ENCODE measurements around the gene ACO2.
"Not testable (repeated sequence)": the region's sequence is repeated elsewhere in the genome, so short reads cannot be mapped to it uniquely, and the experiment has no call there.

Gene ACO2

DNA sequence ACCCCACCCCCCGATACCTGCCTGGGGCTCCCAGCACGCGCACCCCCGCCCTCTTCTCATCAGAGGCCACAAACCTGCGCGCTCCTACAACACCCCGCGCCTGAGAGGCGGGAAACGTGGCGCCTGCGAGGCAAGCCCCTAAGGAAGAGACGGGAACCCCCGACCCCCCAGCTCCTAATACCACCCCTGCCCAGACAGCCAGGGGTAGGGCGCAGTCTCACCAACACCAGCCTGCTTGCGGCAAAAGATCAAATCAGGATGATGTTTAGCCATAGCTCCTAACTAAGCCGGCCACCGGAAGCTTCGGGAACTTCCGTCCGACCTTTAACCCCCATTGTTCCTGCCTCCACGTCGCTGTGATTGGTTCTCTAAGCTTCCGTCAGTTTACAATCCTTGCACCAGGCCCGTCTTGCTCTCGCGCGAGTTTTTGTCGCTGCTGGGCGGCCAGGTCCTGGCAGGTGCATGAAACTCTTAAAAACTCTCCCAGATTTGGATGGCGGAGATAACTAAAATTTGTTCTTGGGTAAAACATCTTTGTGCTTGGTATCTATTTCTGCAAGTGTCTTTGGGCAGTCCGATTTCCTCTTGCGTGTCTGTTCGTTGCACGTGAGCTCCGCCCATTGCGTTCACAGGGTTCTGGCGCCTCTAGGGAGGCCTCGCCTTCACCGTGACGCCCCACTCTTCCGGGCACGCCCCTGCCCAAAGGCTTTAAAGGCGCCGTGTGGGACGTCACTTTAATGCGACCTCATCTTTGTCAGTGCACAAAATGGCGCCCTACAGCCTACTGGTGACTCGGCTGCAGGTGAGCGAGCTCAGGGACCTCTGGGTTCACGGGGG lies at the start of gene ACO2, which contains the start of gene PHF5A:
Gene ACO2 (plus strand): TSS at position 737 of the 837 bp plus-strand sequence. CDS start 30 bp downstream, at position 767.
Gene PHF5A (minus strand): TSS at position 312 of the 837 bp plus-strand sequence. CDS start 39 bp downstream, at position 273.
- H3K4me3 Mint-ChIP-seq, result peak within 1 kb of the TSS; percentile 87
- H3K36me3 Mint-ChIP-seq, result peaks cover 47% of the 10 kb centered on the region
- peak within 1 kb of the TSS; percentile 100 for H3K27ac Mint-ChIP-seq
- H3K27me3 Mint-ChIP-seq, result no peaks in the 10 kb centered on the region
- peak; percentile 98 for ATAC-seq
- H3K9me3 Mint-ChIP-seq, result no peaks in the 10 kb centered on the region
- peaks cover 58% of the 10 kb centered on the region for H3K4me1 Mint-ChIP-seq

DNA sequence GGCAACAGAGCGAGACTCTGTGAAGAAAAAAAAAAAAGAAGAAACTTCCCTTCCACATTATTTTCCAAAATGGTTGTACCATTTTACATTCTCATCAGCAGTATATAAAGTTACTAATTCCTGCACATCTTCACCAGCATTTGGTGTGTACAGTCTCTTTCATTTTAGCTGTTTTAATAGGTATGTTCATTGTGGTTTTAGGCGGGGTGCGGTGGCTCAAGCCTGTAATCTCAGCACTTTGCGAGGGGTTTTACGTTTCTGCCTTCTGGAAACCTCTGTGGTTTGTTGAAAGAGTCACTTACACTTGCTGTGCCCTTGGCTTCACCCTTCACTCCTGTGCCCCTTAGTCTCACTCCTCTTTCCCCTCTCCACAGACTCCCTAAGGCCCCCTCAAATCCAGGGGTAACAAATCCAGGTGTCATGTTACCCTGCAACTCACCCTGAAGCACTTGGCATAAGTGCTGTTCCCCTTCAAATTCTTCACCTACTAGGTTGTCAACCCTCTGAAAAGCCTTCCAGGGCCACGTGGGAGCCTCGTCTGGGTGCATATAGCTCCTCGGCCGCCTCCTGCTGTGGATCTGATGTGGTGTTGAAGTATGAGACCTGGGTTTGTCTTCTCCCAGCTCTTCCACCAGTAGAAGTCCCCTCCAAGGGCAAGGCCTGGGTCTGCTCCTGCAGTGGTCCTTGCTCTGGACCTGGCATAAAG lies 43.1 kb upstream of the ACO2 start:
- peaks cover 43% of the 10 kb centered on the region for H3K4me1 Mint-ChIP-seq
- peak overlapping the region; percentile 79 for H3K27ac Mint-ChIP-seq
- no peaks in the 10 kb centered on the region for H3K9me3 Mint-ChIP-seq
- H3K27me3 Mint-ChIP-seq, result no peaks in the 10 kb centered on the region
- ATAC-seq, result peak; percentile 73
- H3K4me3 Mint-ChIP-seq, result peak overlapping the region; percentile 27
- H3K36me3 Mint-ChIP-seq, result peaks cover 37% of the 10 kb centered on the region

DNA sequence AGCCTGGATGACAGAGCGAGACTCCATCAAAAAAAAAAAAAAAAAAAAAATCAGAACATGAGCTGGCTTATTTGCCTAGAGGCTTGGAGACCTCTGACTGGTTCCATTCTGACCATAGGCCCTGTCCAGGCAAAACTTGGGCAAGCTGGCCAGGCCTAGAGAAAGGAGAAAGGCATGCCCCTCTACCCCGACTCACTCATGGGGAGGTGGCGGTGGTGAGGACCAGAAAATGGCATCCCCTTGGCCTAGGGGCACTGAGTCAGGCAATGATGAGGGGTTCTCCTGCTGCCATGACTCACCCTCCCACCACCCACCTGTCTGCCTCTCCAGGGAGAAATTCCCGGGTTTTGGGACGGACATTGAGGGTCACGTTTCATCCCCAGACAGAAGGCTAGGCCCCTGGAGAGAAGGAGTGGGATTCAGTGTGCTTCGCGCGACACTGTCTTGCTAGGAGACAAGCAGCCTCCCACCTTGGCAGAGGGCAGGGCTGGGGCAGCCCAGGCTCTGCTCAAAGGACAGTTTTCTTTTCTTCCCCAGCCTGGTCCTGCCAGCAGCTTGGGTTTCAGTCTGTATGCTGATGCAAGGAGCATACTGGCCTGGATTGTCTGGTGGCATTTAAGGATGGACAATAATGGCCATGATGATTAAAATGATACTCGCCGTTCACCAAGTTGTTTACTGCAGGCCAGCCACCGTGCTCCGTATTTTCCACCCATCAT lies 39.5 kb upstream of the ACO2 start:
- peaks cover 38% of the 10 kb centered on the region for H3K36me3 Mint-ChIP-seq
- no peak for ATAC-seq

GRCh38 chr22:41429951-41430332 lies 39.0 kb upstream of the ACO2 start:
- no peak overlapping the region for H3K4me3 Mint-ChIP-seq
- no peak overlapping the region for H3K27ac Mint-ChIP-seq
- H3K27me3 Mint-ChIP-seq, result no peaks in the 10 kb centered on the region
- no peak for ATAC-seq
- H3K4me1 Mint-ChIP-seq, result peaks cover 45% of the 10 kb centered on the region
- H3K36me3 Mint-ChIP-seq, result peaks cover 38% of the 10 kb centered on the region
- no peaks in the 10 kb centered on the region for H3K9me3 Mint-ChIP-seq

More for the DNA sequence above, 39.5 kb upstream of the ACO2 start:
- Mint-ChIP-seq H3K27ac (no peak overlapping the region), H3K4me3 (no peak overlapping the region), H3K4me1 (peaks cover 39% of the 10 kb centered on the region), H3K27me3 (no peaks in the 10 kb centered on the region), H3K9me3 (no peaks in the 10 kb centered on the region)

- Mint-ChIP-seq H3K27me3 (no peaks in the 10 kb centered on the region), H3K4me3 (no peak overlapping the region), H3K4me1 (peaks cover 47% of the 10 kb centered on the region), H3K36me3 (peaks cover 43% of the 10 kb centered on the region), H3K9me3 (no peaks in the 10 kb centered on the region), H3K27ac (peak overlapping the region; percentile 33)
- no peak for ATAC-seq
Measured at GRCh38 chr22:41431656-41432055, 37.3 kb upstream of the ACO2 start.

GRCh38 chr22:41433480-41433879 lies 35.4 kb upstream of the ACO2 start:
- Mint-ChIP-seq H3K36me3 (peaks cover 44% of the 10 kb centered on the region), H3K4me1 (peaks cover 50% of the 10 kb centered on the region)
- not testable (repeated sequence) for H3K9me3 Mint-ChIP-seq, H3K4me3 Mint-ChIP-seq, ATAC-seq, H3K27ac Mint-ChIP-seq, H3K27me3 Mint-ChIP-seq

DNA sequence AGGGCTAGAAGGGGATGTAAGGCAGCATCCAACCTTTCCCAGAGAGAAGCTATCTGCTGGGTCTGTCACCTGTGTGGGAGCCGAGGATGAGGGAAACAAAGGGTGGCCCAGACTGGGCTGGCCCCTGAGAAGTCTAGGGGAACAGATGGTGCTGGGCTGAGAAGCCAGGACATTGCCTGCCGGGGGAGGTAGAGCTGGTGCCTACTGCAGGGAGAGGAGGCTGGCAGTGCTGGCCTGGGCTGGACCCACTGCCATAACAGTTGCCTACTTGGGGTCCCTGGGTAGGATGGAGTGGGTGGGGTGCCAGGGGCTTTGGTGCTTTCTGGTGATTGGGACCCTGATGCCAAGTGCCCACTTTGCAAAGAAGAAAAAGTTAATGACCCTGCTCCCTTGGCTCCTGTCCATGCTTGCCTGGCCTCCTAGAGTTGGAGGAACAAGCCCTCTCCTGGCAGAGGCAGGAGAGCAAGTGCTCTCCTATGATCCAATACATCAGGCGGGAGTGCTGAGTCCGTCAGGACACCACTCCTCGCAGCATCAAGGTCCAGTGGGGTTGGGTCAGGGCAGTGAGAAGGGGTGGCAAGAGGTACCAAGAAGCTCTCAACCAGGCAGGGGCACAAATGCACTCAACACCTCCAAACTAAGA lies 34.4 kb upstream of the ACO2 start:
- ATAC-seq, H3K4me3 Mint-ChIP-seq, H3K27me3 Mint-ChIP-seq, H3K9me3 Mint-ChIP-seq: not testable (repeated sequence)
- Mint-ChIP-seq H3K4me1 (peaks cover 60% of the 10 kb centered on the region), H3K27ac (peak overlapping the region; percentile 58), H3K36me3 (peaks cover 44% of the 10 kb centered on the region)

- peak overlapping the region; percentile 58 for H3K27ac Mint-ChIP-seq
- H3K9me3 Mint-ChIP-seq, result no peaks in the 10 kb centered on the region
- peaks cover 68% of the 10 kb centered on the region for H3K4me1 Mint-ChIP-seq
- ATAC-seq, result no peak
- no peaks in the 10 kb centered on the region for H3K27me3 Mint-ChIP-seq
- H3K36me3 Mint-ChIP-seq, result peaks cover 35% of the 10 kb centered on the region
- no peak overlapping the region for H3K4me3 Mint-ChIP-seq
Measured at GRCh38 chr22:41435560-41435959, 33.4 kb upstream of the ACO2 start.

DNA sequence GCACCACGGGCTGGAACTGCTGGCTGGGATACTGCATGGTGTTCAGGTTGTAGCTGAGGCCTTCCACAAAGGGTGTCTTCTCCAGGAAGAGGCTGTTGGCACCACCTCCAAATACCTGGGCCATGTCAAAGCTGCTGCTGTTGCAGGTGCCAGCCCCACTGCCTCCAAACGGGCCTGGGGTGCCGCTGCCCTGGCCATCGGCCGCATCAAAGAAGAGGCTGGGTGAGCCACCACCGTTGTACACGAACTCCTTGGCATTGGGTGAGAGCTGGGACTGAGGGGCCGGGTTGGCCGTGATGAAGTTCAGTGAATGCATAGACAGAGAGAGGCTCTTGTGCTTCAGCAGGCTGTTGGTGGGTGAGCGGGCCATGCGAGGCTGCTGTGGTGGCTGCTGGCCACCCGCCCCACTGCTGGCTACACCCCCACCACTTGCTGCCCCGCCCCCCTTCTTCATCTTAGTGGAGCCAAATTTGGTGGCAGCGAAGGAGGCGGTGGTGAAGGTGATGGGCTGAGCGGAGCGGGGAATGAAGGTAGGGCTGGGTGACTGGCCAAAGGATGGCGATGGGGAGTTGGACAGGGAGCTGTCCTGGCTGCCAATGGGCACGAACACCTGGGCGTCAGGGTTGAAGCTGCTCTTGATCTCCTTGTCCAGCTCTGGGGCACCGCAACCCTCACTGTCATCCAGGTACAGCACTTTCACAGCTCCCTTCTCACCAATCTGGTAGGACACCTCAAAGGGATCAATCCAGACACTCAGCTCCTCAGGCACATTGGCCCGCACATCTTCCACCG lies 32.4 kb upstream of the ACO2 start:
- ATAC-seq, result no peak
- Mint-ChIP-seq H3K9me3 (no peaks in the 10 kb centered on the region), H3K4me3 (no peak overlapping the region), H3K36me3 (peaks cover 25% of the 10 kb centered on the region), H3K27ac (peak overlapping the region; percentile 58), H3K4me1 (peaks cover 61% of the 10 kb centered on the region), H3K27me3 (no peaks in the 10 kb centered on the region)

DNA sequence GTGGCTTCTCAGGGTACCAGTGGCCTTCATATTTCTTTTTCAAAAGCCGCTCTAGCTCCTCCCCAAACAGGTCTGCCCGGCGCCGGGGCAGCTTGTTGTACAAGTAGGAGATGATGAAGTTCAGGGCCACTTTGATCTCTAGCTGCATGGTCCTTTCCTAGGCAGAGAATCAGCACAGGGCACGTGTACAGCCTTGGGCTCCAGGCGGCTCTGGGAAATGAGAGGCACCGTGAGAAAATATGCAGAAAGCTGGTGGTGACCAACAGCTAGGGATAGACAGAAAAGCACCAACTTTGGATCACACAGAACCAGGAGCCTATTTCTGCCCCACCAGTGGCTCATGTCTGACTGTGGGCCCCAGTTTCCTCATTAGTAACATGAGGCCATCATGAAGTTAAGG lies 31.7 kb upstream of the ACO2 start:
- Mint-ChIP-seq H3K27ac (no peak overlapping the region), H3K9me3 (no peaks in the 10 kb centered on the region), H3K27me3 (no peaks in the 10 kb centered on the region), H3K4me1 (peaks cover 64% of the 10 kb centered on the region), H3K36me3 (peaks cover 22% of the 10 kb centered on the region), H3K4me3 (no peak overlapping the region)
- ATAC-seq, result no peak

DNA sequence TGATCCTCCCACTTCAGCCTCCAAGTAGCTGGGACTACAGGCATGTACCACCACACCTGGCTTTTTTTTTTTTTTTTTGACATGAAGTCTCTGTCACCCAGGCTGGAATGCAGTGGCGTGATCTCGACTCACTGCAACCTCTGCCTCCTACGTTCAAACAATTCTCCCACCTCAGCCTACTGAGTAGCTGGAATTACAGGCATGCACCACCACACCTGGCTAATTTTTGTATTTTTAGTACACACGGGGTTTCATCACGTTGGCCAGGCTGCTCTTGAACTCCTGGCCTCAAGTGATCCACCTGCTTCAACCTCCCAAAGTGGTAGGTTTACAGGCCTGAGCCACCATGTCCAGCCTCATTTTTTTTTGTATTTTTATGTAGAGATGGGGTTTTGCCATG lies 28.4 kb upstream of the ACO2 start:
- H3K4me3 Mint-ChIP-seq, ATAC-seq, H3K9me3 Mint-ChIP-seq, H3K27me3 Mint-ChIP-seq: not testable (repeated sequence)
- Mint-ChIP-seq H3K36me3 (peaks cover 33% of the 10 kb centered on the region), H3K4me1 (peaks cover 69% of the 10 kb centered on the region), H3K27ac (peak overlapping the region; percentile 76)

DNA sequence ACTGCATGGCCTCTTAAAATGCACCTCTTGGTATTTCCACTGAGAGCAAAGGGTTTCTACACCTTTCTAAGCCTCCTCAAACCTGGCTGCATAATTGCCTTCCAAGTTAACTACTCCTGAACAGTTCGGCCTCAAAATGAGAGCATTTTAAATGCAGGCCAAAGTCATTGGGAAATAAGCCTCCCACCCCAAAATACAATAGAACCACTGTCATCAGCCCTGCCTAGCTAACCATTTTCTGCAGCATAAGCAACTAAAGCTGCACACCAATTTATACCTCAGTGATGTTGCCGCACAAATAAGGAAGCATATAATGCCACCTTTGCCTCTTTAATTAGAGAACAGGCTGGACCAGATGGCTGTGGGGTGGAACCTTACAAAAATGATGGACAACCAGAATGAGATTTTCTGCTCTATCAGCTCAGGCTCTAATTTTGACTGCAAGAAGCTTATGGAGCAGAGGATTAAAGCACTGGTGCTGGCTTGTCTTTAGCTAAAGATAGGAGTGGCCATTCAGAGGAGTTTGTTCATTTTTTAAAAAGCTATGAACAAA lies 26.6 kb upstream of the ACO2 start:
- H3K27me3 Mint-ChIP-seq, result no peaks in the 10 kb centered on the region
- H3K4me1 Mint-ChIP-seq, result peaks cover 53% of the 10 kb centered on the region
- no peak overlapping the region for H3K27ac Mint-ChIP-seq
- ATAC-seq, result no peak
- no peaks in the 10 kb centered on the region for H3K9me3 Mint-ChIP-seq
- no peak overlapping the region for H3K4me3 Mint-ChIP-seq
- peaks cover 23% of the 10 kb centered on the region for H3K36me3 Mint-ChIP-seq

DNA sequence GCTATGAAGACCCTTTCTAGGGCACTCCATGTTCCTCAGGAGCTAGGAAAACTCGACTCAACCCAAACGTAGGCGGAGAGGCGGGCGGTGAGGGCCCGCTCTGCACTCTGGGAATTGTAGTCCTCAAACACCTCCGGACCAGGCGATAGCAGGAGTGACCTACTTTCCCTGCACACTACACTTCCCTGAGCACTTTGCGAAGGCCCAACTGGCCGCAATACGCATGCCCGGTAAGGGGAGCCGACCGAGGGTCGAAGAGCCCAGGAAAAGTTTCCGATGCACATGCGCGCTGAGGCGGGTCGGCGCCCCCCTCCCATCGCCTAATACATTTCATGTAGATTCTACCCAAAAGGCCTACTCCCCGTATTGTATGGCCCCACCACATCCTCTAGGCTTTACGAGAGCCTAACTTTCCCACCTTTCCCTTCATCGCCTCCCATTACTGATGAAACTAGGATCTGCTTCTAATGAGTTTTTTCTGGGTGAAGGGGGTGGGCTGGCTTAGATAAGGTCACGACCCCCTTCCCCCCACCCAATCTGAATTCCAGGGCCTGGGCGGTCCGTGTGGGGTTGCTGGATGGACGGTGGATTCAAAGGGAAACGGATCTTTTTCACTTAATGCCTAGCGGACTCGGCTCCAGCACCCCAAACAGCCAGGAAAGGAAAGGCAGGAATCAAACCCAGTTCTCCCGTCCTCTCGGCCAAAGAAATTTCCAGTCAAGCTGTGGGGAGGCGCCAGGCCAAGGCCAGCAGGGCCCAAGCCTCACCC lies 24.4 kb upstream of the ACO2 start:
- ATAC-seq, result peak; percentile 65
- H3K36me3 Mint-ChIP-seq, result peaks cover 23% of the 10 kb centered on the region

More for the DNA sequence above, 24.4 kb upstream of the ACO2 start:
- H3K9me3 Mint-ChIP-seq, result no peaks in the 10 kb centered on the region
- peak overlapping the region; percentile 98 for H3K27ac Mint-ChIP-seq
- peak overlapping the region; percentile 92 for H3K4me3 Mint-ChIP-seq
- H3K4me1 Mint-ChIP-seq, result peaks cover 50% of the 10 kb centered on the region
- no peaks in the 10 kb centered on the region for H3K27me3 Mint-ChIP-seq
